Tibial nerve (tissue), 3 donors: ENCODE measurements around the gene OR51B2.

ENCODE experiments used
- POLR2A ChIP-seq, 2 donors: fragments of 450-650 bp; IDR thresholded peaks; one replicate each; pipeline ENCODE4 v1.6.1; 2017; ENCODE audit warnings: antibody characterized with exemption in 2 of 2, mild to moderate bottlenecking in 2 of 2, moderate library complexity in 2 of 2
- TF ChIP-seq, protein P1 (sequence below), 5 experiments: fragments of 200-600 bp in 3 of 5; fragments of 450-650 bp in 2 of 5; sonication (generic) in 3 of 5; IDR thresholded peaks; one replicate each; pipeline ENCODE4 v1.5.1; 2016 to 2019; ENCODE audit warnings: antibody characterized with exemption in 5 of 5, mild to moderate bottlenecking in 3 of 5, moderate library complexity in 2 of 5

GRCh38 chr11:5345831-5346230 lies 21.7 kb upstream of the OR51B2 start:
- TF ChIP-seq, protein P1, sequence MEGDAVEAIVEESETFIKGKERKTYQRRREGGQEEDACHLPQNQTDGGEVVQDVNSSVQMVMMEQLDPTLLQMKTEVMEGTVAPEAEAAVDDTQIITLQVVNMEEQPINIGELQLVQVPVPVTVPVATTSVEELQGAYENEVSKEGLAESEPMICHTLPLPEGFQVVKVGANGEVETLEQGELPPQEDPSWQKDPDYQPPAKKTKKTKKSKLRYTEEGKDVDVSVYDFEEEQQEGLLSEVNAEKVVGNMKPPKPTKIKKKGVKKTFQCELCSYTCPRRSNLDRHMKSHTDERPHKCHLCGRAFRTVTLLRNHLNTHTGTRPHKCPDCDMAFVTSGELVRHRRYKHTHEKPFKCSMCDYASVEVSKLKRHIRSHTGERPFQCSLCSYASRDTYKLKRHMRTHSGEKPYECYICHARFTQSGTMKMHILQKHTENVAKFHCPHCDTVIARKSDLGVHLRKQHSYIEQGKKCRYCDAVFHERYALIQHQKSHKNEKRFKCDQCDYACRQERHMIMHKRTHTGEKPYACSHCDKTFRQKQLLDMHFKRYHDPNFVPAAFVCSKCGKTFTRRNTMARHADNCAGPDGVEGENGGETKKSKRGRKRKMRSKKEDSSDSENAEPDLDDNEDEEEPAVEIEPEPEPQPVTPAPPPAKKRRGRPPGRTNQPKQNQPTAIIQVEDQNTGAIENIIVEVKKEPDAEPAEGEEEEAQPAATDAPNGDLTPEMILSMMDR (IDR thresholded peaks at IDR 0.05): no peak
- TF ChIP-seq POLR2A (IDR thresholded peaks at IDR 0.05): no peak
